SK-N-SH treated with all-trans-retinoic acid at 6 μM for 48 hours (cell line): Measurements from ENCODE around the gene RAE1.

Experiments used
- ATAC-seq: fragments of 200-7000 bp; cut with Tn5 transposase; 3 replicates; pipeline ENCODE4 v1.9.1; 2020; ENCODE audit warnings: mild to moderate bottlenecking, moderate library complexity
- ARNTL ChIP-seq: fragments of 450-650 bp; formaldehyde crosslinking; IDR thresholded peaks from 2 replicates; pipeline ENCODE4 v1.5.0; 2020; ENCODE audit warnings: low read depth, mild to moderate bottlenecking, moderate library complexity, borderline replicate concordance
- BACH2 ChIP-seq: fragments of 250-450 bp; sonication (Bioruptor Pico); IDR thresholded peaks from 2 replicates; pipeline ENCODE4 v1.9.0; 2021; ENCODE audit warnings: mild to moderate bottlenecking, borderline replicate concordance
- CSDC2 ChIP-seq: fragments of 250-450 bp; sonication (Bioruptor Pico); IDR thresholded peaks from 2 replicates; pipeline ENCODE4 v1.5.0; 2020; ENCODE audit warnings: mild to moderate bottlenecking, moderate library complexity
- ESRRG ChIP-seq: fragments of 250-450 bp; sonication (Bioruptor Pico); IDR thresholded peaks from 2 replicates; pipeline ENCODE4 v1.6.1; 2021; ENCODE audit warnings: mild to moderate bottlenecking
- GLIS3 ChIP-seq: fragments of 250-450 bp; sonication (Bioruptor Pico); IDR thresholded peaks from 2 replicates; pipeline ENCODE4 v1.5.0; 2020; ENCODE audit warnings: mild to moderate bottlenecking, moderate library complexity
- ISL1 ChIP-seq: fragments of 250-450 bp; sonication (Bioruptor Pico); IDR thresholded peaks from 2 replicates; pipeline ENCODE4 v2.1.2; 2022; ENCODE audit warnings: mild to moderate bottlenecking, moderate library complexity
- OSR1 ChIP-seq: fragments of 250-450 bp; sonication (Bioruptor Pico); IDR thresholded peaks from 2 replicates; pipeline ENCODE4 v1.8.0; 2022; ENCODE audit warnings: moderate library complexity, mild to moderate bottlenecking, inconsistent platforms
- PPARA ChIP-seq: fragments of 250-450 bp; sonication (Bioruptor Pico); IDR thresholded peaks from 2 replicates; pipeline ENCODE4 v1.5.0; 2020; ENCODE audit warnings: mild to moderate bottlenecking, borderline replicate concordance
- RARB ChIP-seq: fragments of 250-450 bp; sonication (Bioruptor Pico); IDR thresholded peaks from 2 replicates; pipeline ENCODE4 v1.8.0; 2021; ENCODE audit warnings: mild to moderate bottlenecking, moderate library complexity
- SNAI2 ChIP-seq: fragments of 250-450 bp; sonication (Bioruptor Pico); IDR thresholded peaks from 2 replicates; pipeline ENCODE4 v1.5.0; 2020; ENCODE audit warnings: mild to moderate bottlenecking, moderate library complexity
- TOX ChIP-seq: fragments of 250-450 bp; sonication (Bioruptor Pico); IDR thresholded peaks from 2 replicates; pipeline ENCODE4 v1.8.0; 2021; ENCODE audit warnings: mild to moderate bottlenecking, moderate library complexity, borderline replicate concordance
- ZC3H10 ChIP-seq: fragments of 250-450 bp; sonication (Bioruptor Pico); IDR thresholded peaks from 2 replicates; pipeline ENCODE4 v1.5.1; 2021; ENCODE audit warnings: mild to moderate bottlenecking, moderate library complexity
- ZFP3 ChIP-seq: fragments of 250-450 bp; sonication (Bioruptor Pico); IDR thresholded peaks from 2 replicates; pipeline ENCODE4 v1.5.0; 2020; ENCODE audit warnings: mild to moderate bottlenecking, moderate library complexity
- ZFP30 ChIP-seq: fragments of 450-650 bp; formaldehyde crosslinking; IDR thresholded peaks from 2 replicates; pipeline ENCODE4 v1.5.0; 2022; ENCODE audit warnings: mild to moderate bottlenecking, moderate library complexity
- ZNF565 ChIP-seq: fragments of 450-650 bp; formaldehyde crosslinking; conservative IDR thresholded peaks from 2 replicates; pipeline ENCODE4 v1.5.0; 2020; ENCODE audit warnings: low read depth, mild to moderate bottlenecking, moderate library complexity
- ZNF70 ChIP-seq: fragments of 450-650 bp; formaldehyde crosslinking; IDR thresholded peaks from 2 replicates; pipeline ENCODE4 v1.5.0; 2020; ENCODE audit warnings: mild to moderate bottlenecking, moderate library complexity
- TF ChIP-seq, protein P1 (sequence below): fragments of 250-450 bp; sonication (Bioruptor Pico); IDR thresholded peaks from 2 replicates; pipeline ENCODE4 v1.5.1; 2020; ENCODE audit warnings: low read depth, mild to moderate bottlenecking, moderate library complexity
- TF ChIP-seq, protein P2 (sequence below): fragments of 250-450 bp; sonication (Bioruptor Pico); IDR thresholded peaks from 2 replicates; pipeline ENCODE4 v1.8.0; 2020; ENCODE audit warnings: mild to moderate bottlenecking, moderate library complexity, borderline replicate concordance
- TF ChIP-seq, protein P3 (sequence below): fragments of 250-450 bp; sonication (Bioruptor Pico); IDR thresholded peaks from 2 replicates; pipeline ENCODE4 v1.5.0; 2020; ENCODE audit warnings: mild to moderate bottlenecking, moderate library complexity
- TF ChIP-seq, protein P4 (sequence below): fragments of 250-450 bp; sonication (Bioruptor Pico); IDR thresholded peaks from 2 replicates; pipeline ENCODE4 v1.5.1; 2021; ENCODE audit warnings: mild to moderate bottlenecking, moderate library complexity

Gene RAE1

DNA sequence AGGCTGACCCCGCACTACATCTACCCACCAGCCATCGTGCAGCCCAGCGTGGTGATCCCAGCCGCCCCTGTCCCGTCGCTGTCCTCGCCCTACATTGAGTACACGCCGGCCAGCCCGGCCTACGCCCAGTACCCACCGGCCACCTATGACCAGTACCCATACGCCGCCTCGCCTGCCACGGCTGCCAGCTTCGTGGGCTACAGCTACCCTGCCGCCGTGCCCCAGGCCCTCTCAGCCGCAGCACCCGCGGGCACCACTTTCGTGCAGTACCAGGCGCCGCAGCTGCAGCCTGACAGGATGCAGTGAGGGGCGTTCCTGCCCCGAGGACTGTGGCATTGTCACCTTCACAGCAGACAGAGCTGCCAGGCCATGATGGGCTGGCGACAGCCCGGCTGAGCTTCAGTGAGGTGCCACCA lies 56.5 kb downstream of the RAE1 start:
- no peak for ATAC-seq
- TF ChIP-seq BACH2 (CRISPR knock-in tag): no peak

DNA sequence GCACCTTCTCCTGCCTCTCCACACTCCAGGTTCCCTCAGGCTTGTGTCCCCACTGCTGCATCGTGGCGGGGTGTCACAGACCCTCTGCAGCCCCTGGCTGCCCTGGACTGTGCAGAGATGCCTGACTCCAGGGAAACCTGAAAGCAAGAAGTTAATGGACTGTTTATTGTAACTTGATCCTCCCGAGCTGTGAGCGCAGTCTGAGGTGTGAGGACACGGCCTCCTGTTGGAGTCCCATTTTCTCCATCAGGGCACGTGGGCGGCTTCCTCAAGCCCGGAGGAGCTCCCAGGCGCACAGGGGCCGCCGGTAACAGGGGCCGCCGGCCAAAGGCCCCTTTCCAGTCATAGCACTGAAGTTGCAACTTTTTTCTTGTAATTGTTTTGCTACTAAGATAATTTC lies 57.1 kb downstream of the RAE1 start:
- no peak for TF ChIP-seq OSR1 (CRISPR knock-in tag)
- no peak for TF ChIP-seq BACH2 (CRISPR knock-in tag)
- no peak for TF ChIP-seq RARB (CRISPR knock-in tag)
- no peak for TF ChIP-seq PPARA
- TF ChIP-seq ZNF70 (CRISPR knock-in tag): no peak
- TF ChIP-seq SNAI2 (CRISPR knock-in tag): no peak
- TF ChIP-seq, protein P1, sequence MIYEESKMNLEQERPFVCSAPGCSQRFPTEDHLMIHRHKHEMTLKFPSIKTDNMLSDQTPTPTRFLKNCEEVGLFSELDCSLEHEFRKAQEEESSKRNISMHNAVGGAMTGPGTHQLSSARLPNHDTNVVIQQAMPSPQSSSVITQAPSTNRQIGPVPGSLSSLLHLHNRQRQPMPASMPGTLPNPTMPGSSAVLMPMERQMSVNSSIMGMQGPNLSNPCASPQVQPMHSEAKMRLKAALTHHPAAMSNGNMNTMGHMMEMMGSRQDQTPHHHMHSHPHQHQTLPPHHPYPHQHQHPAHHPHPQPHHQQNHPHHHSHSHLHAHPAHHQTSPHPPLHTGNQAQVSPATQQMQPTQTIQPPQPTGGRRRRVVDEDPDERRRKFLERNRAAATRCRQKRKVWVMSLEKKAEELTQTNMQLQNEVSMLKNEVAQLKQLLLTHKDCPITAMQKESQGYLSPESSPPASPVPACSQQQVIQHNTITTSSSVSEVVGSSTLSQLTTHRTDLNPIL (CRISPR knock-in tag): no peak
- TF ChIP-seq ZFP3: no peak
- TF ChIP-seq, protein P2, sequence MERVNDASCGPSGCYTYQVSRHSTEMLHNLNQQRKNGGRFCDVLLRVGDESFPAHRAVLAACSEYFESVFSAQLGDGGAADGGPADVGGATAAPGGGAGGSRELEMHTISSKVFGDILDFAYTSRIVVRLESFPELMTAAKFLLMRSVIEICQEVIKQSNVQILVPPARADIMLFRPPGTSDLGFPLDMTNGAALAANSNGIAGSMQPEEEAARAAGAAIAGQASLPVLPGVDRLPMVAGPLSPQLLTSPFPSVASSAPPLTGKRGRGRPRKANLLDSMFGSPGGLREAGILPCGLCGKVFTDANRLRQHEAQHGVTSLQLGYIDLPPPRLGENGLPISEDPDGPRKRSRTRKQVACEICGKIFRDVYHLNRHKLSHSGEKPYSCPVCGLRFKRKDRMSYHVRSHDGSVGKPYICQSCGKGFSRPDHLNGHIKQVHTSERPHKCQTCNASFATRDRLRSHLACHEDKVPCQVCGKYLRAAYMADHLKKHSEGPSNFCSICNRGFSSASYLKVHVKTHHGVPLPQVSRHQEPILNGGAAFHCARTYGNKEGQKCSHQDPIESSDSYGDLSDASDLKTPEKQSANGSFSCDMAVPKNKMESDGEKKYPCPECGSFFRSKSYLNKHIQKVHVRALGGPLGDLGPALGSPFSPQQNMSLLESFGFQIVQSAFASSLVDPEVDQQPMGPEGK (CRISPR knock-in tag): no peak
- no peak for TF ChIP-seq GLIS3 (CRISPR knock-in tag)
- no peak for TF ChIP-seq CSDC2
- no peak for ATAC-seq

DNA sequence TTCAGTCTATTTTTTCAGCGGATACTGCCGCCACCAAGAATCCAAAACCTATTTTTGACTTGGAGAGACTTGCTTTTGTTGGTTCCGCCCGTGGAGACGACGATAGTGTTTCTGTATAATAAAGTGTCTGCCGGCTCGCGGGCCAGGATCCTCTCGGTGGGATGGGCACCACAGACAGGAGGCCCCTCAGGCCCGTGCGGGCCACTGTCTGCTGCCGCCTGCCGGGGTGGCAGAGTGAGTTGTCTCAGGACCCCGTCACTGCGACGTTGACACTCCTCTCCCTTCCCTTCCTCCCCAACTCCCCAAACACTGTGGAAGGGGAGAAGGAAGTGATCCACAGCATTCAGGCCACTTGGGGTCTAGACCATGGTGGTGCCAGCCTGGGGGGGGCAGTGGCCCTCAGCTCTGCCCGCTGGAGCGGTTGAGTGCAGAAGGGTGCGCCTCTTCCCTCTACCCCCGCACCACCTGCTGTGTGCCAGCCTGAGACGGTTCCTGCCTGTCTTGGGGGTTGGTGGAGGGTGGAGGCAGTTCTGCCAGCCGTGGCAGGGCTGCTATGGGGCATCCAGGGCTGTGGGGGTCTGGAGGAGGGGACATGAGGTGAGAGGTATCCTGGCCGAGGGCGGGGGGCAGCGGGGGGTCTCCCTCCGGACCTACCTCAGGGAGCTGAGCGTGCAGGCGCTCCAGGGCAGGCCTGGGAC lies 57.6 kb downstream of the RAE1 start:
- no peak for ATAC-seq

DNA sequence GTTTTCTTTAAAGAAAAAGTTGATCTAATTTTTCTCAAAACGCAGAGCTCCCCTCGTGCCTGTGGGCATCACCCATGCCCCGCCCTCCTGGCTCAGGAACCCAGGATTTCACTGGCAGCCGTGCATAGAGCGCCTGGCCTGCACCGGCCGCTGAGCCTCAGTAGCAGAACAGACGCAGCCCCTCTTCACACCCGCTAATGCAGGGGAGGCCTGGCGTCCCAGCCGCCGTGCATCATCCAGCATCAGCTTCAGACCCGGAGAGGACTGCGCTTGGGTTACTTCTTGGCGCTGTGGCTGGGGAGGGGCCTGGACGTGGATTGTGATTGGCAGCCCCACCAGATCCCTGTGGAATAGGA lies 58.2 kb downstream of the RAE1 start:
- no peak for ATAC-seq
- no peak for TF ChIP-seq BACH2 (CRISPR knock-in tag)

More for the DNA sequence above, 57.6 kb downstream of the RAE1 start:
- TF ChIP-seq GLIS3 (CRISPR knock-in tag) (no peak), PPARA (no peak), ZFP30 (no peak), TOX (CRISPR knock-in tag) (no peak), ARNTL (CRISPR knock-in tag) (no peak)
- TF ChIP-seq, protein P3, sequence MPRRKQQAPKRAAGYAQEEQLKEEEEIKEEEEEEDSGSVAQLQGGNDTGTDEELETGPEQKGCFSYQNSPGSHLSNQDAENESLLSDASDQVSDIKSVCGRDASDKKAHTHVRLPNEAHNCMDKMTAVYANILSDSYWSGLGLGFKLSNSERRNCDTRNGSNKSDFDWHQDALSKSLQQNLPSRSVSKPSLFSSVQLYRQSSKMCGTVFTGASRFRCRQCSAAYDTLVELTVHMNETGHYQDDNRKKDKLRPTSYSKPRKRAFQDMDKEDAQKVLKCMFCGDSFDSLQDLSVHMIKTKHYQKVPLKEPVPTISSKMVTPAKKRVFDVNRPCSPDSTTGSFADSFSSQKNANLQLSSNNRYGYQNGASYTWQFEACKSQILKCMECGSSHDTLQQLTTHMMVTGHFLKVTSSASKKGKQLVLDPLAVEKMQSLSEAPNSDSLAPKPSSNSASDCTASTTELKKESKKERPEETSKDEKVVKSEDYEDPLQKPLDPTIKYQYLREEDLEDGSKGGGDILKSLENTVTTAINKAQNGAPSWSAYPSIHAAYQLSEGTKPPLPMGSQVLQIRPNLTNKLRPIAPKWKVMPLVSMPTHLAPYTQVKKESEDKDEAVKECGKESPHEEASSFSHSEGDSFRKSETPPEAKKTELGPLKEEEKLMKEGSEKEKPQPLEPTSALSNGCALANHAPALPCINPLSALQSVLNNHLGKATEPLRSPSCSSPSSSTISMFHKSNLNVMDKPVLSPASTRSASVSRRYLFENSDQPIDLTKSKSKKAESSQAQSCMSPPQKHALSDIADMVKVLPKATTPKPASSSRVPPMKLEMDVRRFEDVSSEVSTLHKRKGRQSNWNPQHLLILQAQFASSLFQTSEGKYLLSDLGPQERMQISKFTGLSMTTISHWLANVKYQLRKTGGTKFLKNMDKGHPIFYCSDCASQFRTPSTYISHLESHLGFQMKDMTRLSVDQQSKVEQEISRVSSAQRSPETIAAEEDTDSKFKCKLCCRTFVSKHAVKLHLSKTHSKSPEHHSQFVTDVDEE (CRISPR knock-in tag): no peak

DNA sequence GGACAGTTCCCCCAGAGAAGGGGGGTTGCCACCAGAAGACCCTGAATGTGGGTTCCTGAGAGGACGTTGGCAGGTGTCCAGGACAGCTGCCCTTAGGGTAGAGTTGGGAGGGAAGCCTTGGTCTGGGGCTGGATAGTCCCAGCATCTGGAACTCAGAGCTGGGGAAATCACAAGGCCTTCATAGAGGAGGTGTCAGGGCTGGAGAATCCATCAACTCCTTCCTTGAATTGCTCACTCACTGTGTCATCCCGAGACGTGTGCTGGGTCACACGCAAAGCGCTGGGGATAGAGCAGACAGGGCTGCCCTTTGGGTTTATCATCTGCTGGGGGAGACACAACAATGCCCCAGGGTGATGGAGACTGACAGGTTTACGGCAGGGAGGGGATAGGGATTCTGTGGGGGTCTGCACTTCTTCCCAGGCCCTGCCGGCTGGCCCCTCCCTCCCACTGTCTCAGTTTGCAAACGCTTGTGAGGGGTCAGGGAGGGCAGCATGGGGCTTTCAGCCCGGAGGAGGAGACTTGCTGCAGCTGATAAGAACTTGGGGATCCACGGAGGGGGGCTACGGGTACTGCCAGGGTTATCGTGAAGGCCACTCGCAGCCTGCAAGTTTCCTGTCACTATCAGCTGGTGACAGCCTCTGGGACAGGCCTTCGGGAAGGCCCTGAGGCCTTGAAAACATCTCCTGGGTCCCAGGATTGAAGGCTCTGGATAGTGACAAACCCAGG lies 58.8 kb downstream of the RAE1 start:
- ATAC-seq: no peak
- TF ChIP-seq ARNTL (CRISPR knock-in tag): no peak
- no peak for TF ChIP-seq SNAI2 (CRISPR knock-in tag)
- no peak for TF ChIP-seq ZNF70 (CRISPR knock-in tag)
- TF ChIP-seq ESRRG (CRISPR knock-in tag): no peak
- no peak for TF ChIP-seq CSDC2
- no peak for TF ChIP-seq ZC3H10

DNA sequence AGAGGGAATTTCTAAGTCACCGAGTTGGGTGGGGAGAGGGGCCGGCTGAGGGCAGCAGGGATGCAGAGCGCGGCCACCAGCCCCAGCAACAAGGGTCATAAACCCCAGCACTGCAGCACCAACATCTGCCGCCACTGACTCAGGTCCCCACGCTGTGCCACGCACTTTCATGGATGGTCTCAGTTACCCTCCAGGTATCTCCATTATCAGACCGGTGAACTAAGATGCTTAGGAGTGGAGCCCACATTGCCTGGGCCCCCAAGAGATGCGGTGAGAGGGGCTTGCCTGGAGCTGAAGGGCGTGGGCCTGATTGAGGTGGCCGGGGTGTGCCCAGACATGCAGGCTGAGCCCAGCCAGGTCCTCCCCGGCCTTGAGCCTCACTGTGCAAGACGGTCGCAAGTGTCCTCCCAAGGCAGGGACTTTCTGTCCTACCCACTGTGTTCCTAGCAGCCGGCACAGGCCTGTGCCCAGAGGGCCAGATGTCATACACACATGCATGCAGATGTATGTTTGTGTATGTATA lies 59.4 kb downstream of the RAE1 start:
- ATAC-seq: no peak
- no peak for TF ChIP-seq PPARA
- TF ChIP-seq, protein P4, sequence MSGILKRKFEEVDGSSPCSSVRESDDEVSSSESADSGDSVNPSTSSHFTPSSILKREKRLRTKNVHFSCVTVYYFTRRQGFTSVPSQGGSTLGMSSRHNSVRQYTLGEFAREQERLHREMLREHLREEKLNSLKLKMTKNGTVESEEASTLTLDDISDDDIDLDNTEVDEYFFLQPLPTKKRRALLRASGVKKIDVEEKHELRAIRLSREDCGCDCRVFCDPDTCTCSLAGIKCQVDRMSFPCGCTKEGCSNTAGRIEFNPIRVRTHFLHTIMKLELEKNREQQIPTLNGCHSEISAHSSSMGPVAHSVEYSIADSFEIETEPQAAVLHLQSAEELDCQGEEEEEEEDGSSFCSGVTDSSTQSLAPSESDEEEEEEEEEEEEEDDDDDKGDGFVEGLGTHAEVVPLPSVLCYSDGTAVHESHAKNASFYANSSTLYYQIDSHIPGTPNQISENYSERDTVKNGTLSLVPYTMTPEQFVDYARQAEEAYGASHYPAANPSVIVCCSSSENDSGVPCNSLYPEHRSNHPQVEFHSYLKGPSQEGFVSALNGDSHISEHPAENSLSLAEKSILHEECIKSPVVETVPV (CRISPR knock-in tag): no peak
- TF ChIP-seq ISL1: no peak
- no peak for TF ChIP-seq ZNF70 (CRISPR knock-in tag)
- TF ChIP-seq, protein P1 (CRISPR knock-in tag): no peak
- no peak for TF ChIP-seq ZFP3
- no peak for TF ChIP-seq ZFP30
- TF ChIP-seq ARNTL (CRISPR knock-in tag): no peak
- TF ChIP-seq RARB (CRISPR knock-in tag): no peak
- TF ChIP-seq ZNF565 (CRISPR knock-in tag): no peak
- TF ChIP-seq, protein P2 (CRISPR knock-in tag): no peak
- TF ChIP-seq CSDC2: no peak
- TF ChIP-seq SNAI2 (CRISPR knock-in tag): no peak
